NCI-H187 treated with DMSO at 0.1 percent for 48 hours (cell line): ENCODE results near the gene CLEC7A.

Experiments
- DNase-seq: peaks from one replicate; lab custom pipeline; 2025; lab: John Stamatoyannopoulos, UW

Gene CLEC7A

GRCh38 chr12:10130042-10130441, at the start of gene CLEC7A:
CLEC7A (minus strand) TSS chr12:10130199; CDS start chr12:10130082, 117 bp downstream.
- no peak for DNase-seq

GRCh38 chr12:10179776-10180181, 49.8 kb upstream of the CLEC7A start:
- no peak for DNase-seq

GRCh38 chr12:10178821-10179220, 48.8 kb upstream of the CLEC7A start, which contains the start of gene TMEM52B:
TMEM52B (plus strand) TSS chr12:10179032; CDS start chr12:10179575, 543 bp downstream.
- DNase-seq = no peak

GRCh38 chr12:10175846-10176636, 46.0 kb upstream of the CLEC7A start:
- DNase-seq = no peak

- DNase-seq = no peak
Observed at GRCh38 chr12:10174986-10175614, 45.1 kb upstream of the CLEC7A start.

GRCh38 chr12:10171973-10172728, 42.2 kb upstream of the CLEC7A start, which contains the start of gene OLR1:
OLR1 (minus strand) TSS chr12:10172132; CDS start chr12:10172077, 55 bp downstream.
- no peak for DNase-seq

- no peak for DNase-seq
Observed at GRCh38 chr12:10170216-10170615, 40.2 kb upstream of the CLEC7A start.

GRCh38 chr12:10169104-10169503, 39.1 kb upstream of the CLEC7A start:
- no peak for DNase-seq

- no peak for DNase-seq
Observed at GRCh38 chr12:10167599-10167998, 37.6 kb upstream of the CLEC7A start.

GRCh38 chr12:10165421-10165820, 35.4 kb upstream of the CLEC7A start:
- no peak for DNase-seq

GRCh38 chr12:10163084-10163483, 33.1 kb upstream of the CLEC7A start:
- no peak for DNase-seq

GRCh38 chr12:10160617-10161385, 30.8 kb upstream of the CLEC7A start:
- no peak for DNase-seq

GRCh38 chr12:10159280-10159679, 29.3 kb upstream of the CLEC7A start:
- no peak for DNase-seq

GRCh38 chr12:10158406-10158805, 28.4 kb upstream of the CLEC7A start:
- no peak for DNase-seq

GRCh38 chr12:10155966-10156365, 26.0 kb upstream of the CLEC7A start:
- no peak for DNase-seq

- no peak for DNase-seq
Observed at GRCh38 chr12:10154145-10154496, 24.1 kb upstream of the CLEC7A start.

- DNase-seq = no peak
Observed at GRCh38 chr12:10153271-10154144, 23.5 kb upstream of the CLEC7A start.

- no peak for DNase-seq
Observed at GRCh38 chr12:10151621-10152020, 21.6 kb upstream of the CLEC7A start.

- DNase-seq = no peak
Observed at GRCh38 chr12:10147714-10148403, 17.9 kb upstream of the CLEC7A start.

- no peak for DNase-seq
Observed at GRCh38 chr12:10142976-10143589, 13.1 kb upstream of the CLEC7A start.
